Activated naive CD4-positive, alpha-beta T cell treated with anti-CD3 and anti-CD28 coated beads, Interleukin-2, amount 50 U/mL, for 72 hours (primary cell): ENCODE results near the gene CD200R1. TPM values are rescaled to one million over a fixed set of nuclear protein-coding genes. Genes with fewer than 3 reads are reported as not detected.

ENCODE experiments used
- ATAC-seq, 2 donors: fragments of 150-1000 bp; cut with Tn5 transposase; 2 replicates each; pipeline ENCODE4 v1.10.0; 2021; ENCODE audit warnings: mild to moderate bottlenecking in 2 of 2, moderate library complexity in 2 of 2
- DNase-seq, 2 donors: peaks; one replicate each; pipeline ENCODE4 v3.0.0; 2021 to 2022; ENCODE audit warnings: low spot score in 2 of 2
- H3K27ac Mint-ChIP-seq, 2 donors: one replicate each; pipeline ENCODE4 v1.8.0; 2022; ENCODE audit warnings: mild to moderate bottlenecking in 2 of 2, mixed read lengths in 2 of 2
- H3K36me3 Mint-ChIP-seq, 2 donors: one replicate each; pipeline ENCODE4 v1.8.0; 2022; ENCODE audit warnings: mixed read lengths in 2 of 2
- H3K9me3 Mint-ChIP-seq, 2 donors: one replicate each; pipeline ENCODE4 v1.8.0; 2022; ENCODE audit warnings: mixed read lengths in 2 of 2
- total RNA-seq, 2 donors: library from RNA; stranded (reverse); gene quantifications; one replicate each; pipeline ENCODE4 v1.2.3, GENCODE V29; 2022

The CD200R1 gene
- total RNA-seq, 2 donors from 2014 or later: 2.4 to 3.5 TPM

- DNase-seq (no peak), ATAC-seq (no peak)
- H3K9me3 Mint-ChIP-seq: peaks cover 24 to 31% of the 10 kb centered on the region in 2 donors
- peaks cover 20 to 21% of the 10 kb centered on the region in 2 donors for H3K36me3 Mint-ChIP-seq
- no peak overlapping the region for H3K27ac Mint-ChIP-seq
These were observed 103.2 kb downstream of the CD200R1 start for GRCh38 chr3:112871735-112872134.

Other genes starting within 250 kb of the CD200R1 start
- not detected for gene CD200R1L, start 128.2 kb downstream of the CD200R1 start, total RNA-seq
- 10 to 100 TPM; 21.6 to 30.8 TPM for gene GTPBP8, start 15.9 kb upstream of the CD200R1 start, total RNA-seq
- gene BOC, start 236.5 kb upstream of the CD200R1 start, total RNA-seq: under 1 TPM in 1 of 2 donors, not detected in 1; 0.62 TPM